K562 (cell line): ENCODE data around the gene ISYNA1. TPM values are rescaled to one million over a fixed set of nuclear protein-coding genes. Genes with fewer than 3 reads are reported as not detected.
A peak's percentile ranks its signal among the peaks of the same experiment; 100 is the strongest.

Source experiments
- ATAC-seq: fragments of 200-7000 bp; cut with Tn5 transposase; 3 replicates; pipeline ENCODE4 v1.9.1; 2020; ENCODE audit warnings: moderate library complexity
- BruUV-seq: library from RNA; stranded (reverse); fragments of 400-500 nt; replicated peaks from 2 replicates; lab custom pipeline; 2021; lab: Mats Ljungman, UMichigan
- CTCF ChIA-PET: fragments of 300-600 bp; formaldehyde crosslinking; extraction: SDS; loops from one replicate; lab custom pipeline; 2021; ENCODE audit warnings: low intra/inter-chr PET ratio; lab: Yijun Ruan, JAX
- POLR2A ChIA-PET: fragments of 300-600, 350-650 bp; sonication (Branson Sonifier 250); formaldehyde crosslinking; extraction: SDS; loops from one replicate; lab custom pipeline; 2021; ENCODE audit warnings: antibody characterized with exemption, inconsistent platforms; lab: Yijun Ruan, JAX
- DNase-seq, 4 experiments: peaks; one replicate each; pipeline versions ENCODE4 v3.0.0 to v3.0.0-alpha.2; 2011 to 2018; ENCODE audit warnings: low spot score in 3 of 4, mixed read lengths in 3 of 4; ENCODE audit errors: extremely low read depth in 1 of 4
- FAIRE-seq: peaks from 2 replicates; lab custom pipeline; 2011; peaks lifted over from hg19 to GRCh38; lab: Jason Lieb, UNC
- H2AFZ ChIP-seq: 2 replicates; pipeline ENCODE4 v1.6.0; 2011; ENCODE audit warnings: low read depth, low read length, control low read depth, inconsistent platforms
- H3K27ac ChIP-seq: fragments of 200-600 bp; 3 replicates; pipeline ENCODE4 v1.8.0; 2011; ENCODE audit warnings: low read depth, mild to moderate bottlenecking, control low read depth, inconsistent platforms, low read length, moderate library complexity, mixed read lengths; ENCODE audit errors: extremely low read depth
- H3K27me3 ChIP-seq, 2 experiments: fragments of 300-600 bp in 1 of 2; 2 replicates in 1 of 2; 3 replicates in 1 of 2; pipeline versions ENCODE4 v1.6.0 to v1.8.0; 2011; ENCODE audit warnings: inconsistent platforms in 2 of 2, low read length in 2 of 2, mild to moderate bottlenecking in 1 of 2, mixed read lengths in 1 of 2, moderate library complexity in 1 of 2; ENCODE audit not compliant: control insufficient read depth in 2 of 2, insufficient read depth in 2 of 2
- H3K36me3 ChIP-seq: fragments of 300-600 bp; 3 replicates; pipeline ENCODE4 v1.8.0; 2011; ENCODE audit warnings: mild to moderate bottlenecking, low read length, inconsistent platforms; ENCODE audit not compliant: control insufficient read depth, insufficient read depth
- H3K4me1 ChIP-seq, 2 experiments: fragments of 200-600 bp in 1 of 2; replicated peaks in 1 of 2; 2 replicates in 1 of 2; 3 replicates in 1 of 2; pipeline versions ENCODE4 v1.5.1 to v1.8.0; 2011; ENCODE audit warnings: inconsistent platforms in 2 of 2, low read length in 2 of 2, mild to moderate bottlenecking in 1 of 2, mixed read lengths in 1 of 2, moderate library complexity in 1 of 2; ENCODE audit not compliant: control insufficient read depth in 2 of 2, insufficient read depth in 2 of 2
- H3K4me2 ChIP-seq: 2 replicates; pipeline ENCODE4 v1.6.1; 2011; ENCODE audit warnings: low read length, control low read depth, inconsistent platforms, mixed read lengths; ENCODE audit not compliant: insufficient read depth
- H3K4me3 ChIP-seq: fragments of 200-600 bp; sonication (generic), shearing (Covaris generic); 2 replicates; pipeline ENCODE4 v1.5.1; 2016; ENCODE audit warnings: control low read depth, inconsistent platforms
- H3K79me2 ChIP-seq: fragments of 200-600 bp; 3 replicates; pipeline ENCODE4 v1.8.0; 2011; ENCODE audit warnings: low read length, inconsistent platforms; ENCODE audit not compliant: control insufficient read depth, insufficient read depth
- H3K9ac ChIP-seq, 2 experiments: 2 replicates each; pipeline versions ENCODE4 v1.6.0 to v1.6.1; 2011; ENCODE audit warnings: low read depth in 2 of 2, low read length in 2 of 2, control low read depth in 1 of 2, inconsistent platforms in 1 of 2, mild to moderate bottlenecking in 1 of 2, mixed read lengths in 1 of 2; ENCODE audit not compliant: insufficient read depth in 1 of 2
- H3K9me1 ChIP-seq: one replicate; pipeline ENCODE4 v1.6.0; 2011; ENCODE audit warnings: inconsistent platforms, mild to moderate bottlenecking, low read length, moderate library complexity; ENCODE audit not compliant: control insufficient read depth, insufficient read depth
- H3K9me3 ChIP-seq: replicated peaks from 2 replicates; pipeline ENCODE4 v1.5.1; 2011; ENCODE audit warnings: low read depth, low read length, inconsistent platforms; ENCODE audit not compliant: control insufficient read depth, insufficient read depth
- H4K20me1 ChIP-seq: replicated peaks from 2 replicates; pipeline ENCODE4 v1.6.1; 2011; ENCODE audit warnings: low read length, inconsistent platforms, mixed read lengths; ENCODE audit not compliant: control insufficient read depth, insufficient read depth
- MYC ChIP-seq, 2 experiments: fragments of 250-450 bp in 1 of 2; sonication (Bioruptor Pico) in 1 of 2; IDR thresholded peaks; 2 replicates each; pipeline versions ENCODE4 v1.5.1 to v1.6.1; 2012 to 2021; ENCODE audit warnings: low read depth in 2 of 2, borderline replicate concordance in 1 of 2, improper control_type of control experiment in 1 of 2, low read length in 1 of 2, mild to moderate bottlenecking in 1 of 2, moderate library complexity in 1 of 2
- POLR2G ChIP-seq: fragments of 200-400 bp; formaldehyde crosslinking; IDR thresholded peaks from 2 replicates; pipeline ENCODE4 v1.6.1; 2017; ENCODE audit warnings: low read depth, mild to moderate bottlenecking, antibody characterized with exemption, low read length, moderate library complexity
- SETDB1 ChIP-seq: IDR thresholded peaks from one replicate; pipeline ENCODE4 v1.6.1; 2012; ENCODE audit warnings: low read length, control low read depth, inconsistent platforms
- SUPT5H ChIP-seq: fragments of 450-650 bp; IDR thresholded peaks from 2 replicates; pipeline ENCODE4 v1.6.1; 2016
- WGBS: fragments of 100-300 bp; shearing (Covaris generic); methylation state at CpG from one replicate; pipeline ENCODE4 v1.1.6; 2016; ENCODE audit warnings: low coverage, mixed read lengths; ENCODE audit not compliant: insufficient coverage; ENCODE audit errors: missing lambda C conversion rate; 5-methylcytosine and 5-hydroxymethylcytosine counted together
- in situ Hi-C: fragments of 300-500 bp; cut with MboI; formaldehyde crosslinking; loops from 4 replicates; pipeline ENCODE4 v1.15.0; 2018; ENCODE audit warnings: inconsistent platforms, mixed read lengths
- intact Hi-C: fragments of 100-400 bp; cut with micrococcal nuclease; formaldehyde crosslinking; loops from 2 replicates; pipeline ENCODE4 v1.14.2; 2022
- polyA plus RNA-seq, 8 experiments: library from polyadenylated mRNA; depleted of rRNA in 4 of 8; stranded (reverse) in 5 of 8; unstranded in 3 of 8; fragments of >200 nt; fragmentation: Nextera tagmentation in 2 of 8; fragmentation: Illumina TruSeq in 1 of 8; extraction: Ambion mirVana in 2 of 8; extraction: Trizol in 1 of 8; gene quantifications; 2 replicates each; pipeline versions ENCODE4 v1.2.1 to v1.2.3, GENCODE V29; 2011 to 2014; ENCODE audit warnings: inconsistent platforms in 1 of 8, missing spikeins in 1 of 8
- total RNA-seq, 7 experiments: library from RNA; depleted of rRNA in 6 of 7; stranded (reverse); fragments of >200 nt in 6 of 7; fragmentation: Illumina TruSeq in 2 of 7; extraction: Trizol in 2 of 7; gene quantifications; 2 replicates each; pipeline versions ENCODE4 v1.2.1 to v1.2.3, GENCODE V29; 2011 to 2021; ENCODE audit warnings: low replicate concordance in 1 of 7

Gene ISYNA1
- total and polyA plus RNA-seq, 9 of the 15 experiments (the other 6 are each of a cell fraction or from before 2014, with no cell fraction given): 21.8 to 460 (median 93.2) TPM

DNA sequence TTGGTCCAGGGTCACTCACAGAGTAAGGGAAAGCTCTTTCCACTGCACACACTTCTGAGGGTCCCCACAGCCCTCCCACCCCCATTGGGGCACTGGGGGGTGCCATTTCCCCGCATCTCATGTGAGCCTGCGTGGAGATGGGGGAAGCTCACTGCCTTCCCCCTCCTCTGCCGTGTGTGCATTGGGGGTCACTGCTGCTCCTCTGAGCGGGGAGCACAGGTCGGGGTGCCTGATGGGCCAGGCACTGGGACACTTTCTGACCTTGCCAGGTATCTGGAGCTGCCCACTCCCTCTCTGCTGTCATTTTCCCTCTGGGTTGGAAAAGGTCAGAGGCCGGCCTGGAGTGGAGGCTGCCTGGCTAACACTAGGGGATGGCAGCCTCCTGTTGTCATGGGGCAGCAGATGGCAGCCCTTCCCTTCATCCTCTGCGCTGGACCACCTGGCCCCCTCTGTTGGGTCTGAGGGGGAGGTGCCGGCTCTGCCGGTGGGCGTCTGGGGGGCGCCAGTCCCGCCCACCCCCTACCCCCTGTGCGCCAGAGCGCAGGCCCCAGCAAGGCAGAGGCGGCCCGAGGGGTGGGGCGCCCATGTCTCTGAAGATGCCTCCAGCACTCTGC, 9.7 kb downstream of the ISYNA1 start:
- Histone ChIP-seq H4K20me1 (peaks cover 13% of the 10 kb centered on the region), H3K9me1 (no peaks in the 10 kb centered on the region), H3K27ac (no peak overlapping the region; the same call in 2 of the 3 replicates), H3K4me1 (peaks cover 44 to 100% of the 10 kb centered on the region in 2 experiments), H3K79me2 (peaks cover 72% of the 10 kb centered on the region), H3K36me3 (peaks cover 70% of the 10 kb centered on the region), H3K4me2 (peak overlapping the region; percentile 65; the same call in 1 of the 2 replicates), H3K4me3 (no peak overlapping the region), H3K9me3 (no peaks in the 10 kb centered on the region), H2AFZ (no peak overlapping the region), H3K9ac (peak overlapping the region in 1 of 2 experiments; percentile 31; a peak in 1 of 4 replicates), H3K27me3 (no peaks in the 10 kb centered on the region)
- 64% methylated on average over 8 of the region's 17 CpGs for WGBS
- BruUV-seq: no TSS peak
- ChIA-PET POLR2A (interaction anchor here (0.5 to 1.2 kb wide), 8 partner anchors 9 to 284 kb away, joined by 3 to 7 read pairs (median 4); partner anchors contain the start of gene SSBP4), CTCF (no interaction called here)
- no peak for TF ChIP-seq SETDB1
- TF ChIP-seq POLR2G: peak; percentile 10; the same call in 1 of the 2 replicates
- intact Hi-C loops (no loop called here), in situ Hi-C loops (no loop called here)
- ATAC-seq (no peak), DNase-seq (no peak), FAIRE-seq (no peak)

DNA sequence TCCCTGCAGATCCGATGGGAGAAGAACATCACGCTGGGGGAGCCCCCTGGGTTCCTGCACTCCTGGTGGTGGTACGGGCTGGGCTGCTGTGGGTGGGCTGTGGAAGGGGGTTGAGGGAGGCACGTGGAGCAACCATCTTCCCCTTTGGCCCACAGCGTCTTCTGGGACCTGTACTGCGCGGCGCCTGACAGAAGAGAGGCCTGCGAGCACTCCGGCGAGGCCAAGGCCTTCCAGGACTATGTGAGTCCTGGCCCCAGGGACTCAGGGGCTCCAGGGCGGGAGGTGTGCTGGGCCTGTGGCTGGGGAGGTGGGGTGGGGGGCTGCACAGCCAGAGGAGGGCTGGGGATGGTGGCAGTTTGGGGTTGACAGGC, 10.2 kb downstream of the ISYNA1 start:
- TF ChIP-seq SUPT5H: no peak
- TF ChIP-seq POLR2G: peak; percentile 34; the same call in 1 of the 2 replicates
- no peak for TF ChIP-seq MYC (IDR thresholded peaks at IDR 0.05; ENCODE audit: low read depth, low read length)
- no peak for TF ChIP-seq MYC (CRISPR knock-in tag; IDR thresholded peaks at IDR 0.05; ENCODE audit: borderline replicate concordance, low read depth)
- TF ChIP-seq, all 486 proteins: peak for 1
- 84% methylated on average over 11 of the region's 12 CpGs for WGBS
- Histone ChIP-seq H3K4me2 (no peak overlapping the region), H3K27me3 (no peaks in the 10 kb centered on the region), H3K9me3 (no peaks in the 10 kb centered on the region), H3K9ac (no peak overlapping the region; a peak in 1 of 4 replicates), H2AFZ (no peak overlapping the region), H3K9me1 (no peaks in the 10 kb centered on the region), H3K79me2 (peaks cover 72% of the 10 kb centered on the region), H3K4me3 (no peak overlapping the region), H3K36me3 (peaks cover 71% of the 10 kb centered on the region), H3K27ac (no peak overlapping the region), H3K4me1 (peaks cover 39 to 100% of the 10 kb centered on the region in 2 experiments), H4K20me1 (peaks cover 13% of the 10 kb centered on the region)
- in situ Hi-C loops: no loop called here
- ATAC-seq (no peak), DNase-seq (no peak), FAIRE-seq (no peak)
- intact Hi-C loops: no loop called here
- ChIA-PET CTCF (no interaction called here), POLR2A (interaction anchor here (0.5 to 1.2 kb wide), 3 partner anchors 12 to 204 kb away, joined by 3 to 4 read pairs (median 3); no protein-coding TSS in a partner anchor)
- no TSS peak for BruUV-seq
